ENCODE data around the gene RAB7A. TPM values are rescaled to one million over a fixed set of nuclear protein-coding genes. Genes with fewer than 3 reads are reported as not detected.

The RAB7A gene
- total RNA-seq, 1 donor from 2014 or later = 51.2 TPM

DNA sequence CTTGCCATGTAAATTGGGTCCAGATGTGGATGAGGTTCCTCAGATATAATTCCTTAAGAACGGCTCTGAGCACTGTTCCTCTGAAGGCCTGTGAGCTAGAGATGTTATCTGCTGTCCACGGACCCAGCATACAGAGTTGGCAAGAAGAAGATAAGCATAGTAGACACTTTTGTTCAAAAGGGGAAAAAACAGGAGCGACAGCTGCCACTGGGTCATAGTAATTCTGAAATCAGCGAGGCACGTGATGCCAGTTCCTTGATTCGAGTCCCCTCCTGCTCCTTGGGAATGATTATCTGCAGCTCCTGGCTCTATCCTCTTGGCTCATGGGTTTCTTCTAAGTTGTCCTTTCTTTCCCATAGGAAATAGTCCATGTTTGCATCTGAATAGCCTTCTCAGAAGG, 2.5 kb upstream of the RAB7A start:
- peaks cover 5% of the 10 kb centered on the region for H3K36me3 Mint-ChIP-seq
- peaks cover 8% of the 10 kb centered on the region for H3K27me3 Mint-ChIP-seq (ENCODE audit: insufficient read depth, low read depth)
- Histone ChIP-seq H3F3A (ENCODE audit: low read depth) (peaks cover 4% of the 10 kb centered on the region), H3K27ac (no peak overlapping the region), H3K9me3 (ENCODE audit: low read depth) (no peaks in the 10 kb centered on the region), H3K36me3 (no peaks in the 10 kb centered on the region), H3K79me2 (ENCODE audit: low read depth) (peaks cover 29% of the 10 kb centered on the region), H3K4me3 (no peak overlapping the region), H3K9ac (no peak overlapping the region), H3K27me3 (peaks cover 10% of the 10 kb centered on the region), H2AFZ (replicated peaks) (peak overlapping the region; percentile 46), H4K20me1 (ENCODE audit: low read depth) (peaks cover 24% of the 10 kb centered on the region), H3K4me2 (no peak overlapping the region), H3K4me1 (peaks cover 16% of the 10 kb centered on the region)
- no peak overlapping the region for H3K4me3 Mint-ChIP-seq
- no peak for TF ChIP-seq EZH2 (IDR thresholded peaks at IDR 0.05)
- no peak for TF ChIP-seq EZH2phosphoT487 (IDR thresholded peaks at IDR 0.05)
- TF ChIP-seq, protein P1, sequence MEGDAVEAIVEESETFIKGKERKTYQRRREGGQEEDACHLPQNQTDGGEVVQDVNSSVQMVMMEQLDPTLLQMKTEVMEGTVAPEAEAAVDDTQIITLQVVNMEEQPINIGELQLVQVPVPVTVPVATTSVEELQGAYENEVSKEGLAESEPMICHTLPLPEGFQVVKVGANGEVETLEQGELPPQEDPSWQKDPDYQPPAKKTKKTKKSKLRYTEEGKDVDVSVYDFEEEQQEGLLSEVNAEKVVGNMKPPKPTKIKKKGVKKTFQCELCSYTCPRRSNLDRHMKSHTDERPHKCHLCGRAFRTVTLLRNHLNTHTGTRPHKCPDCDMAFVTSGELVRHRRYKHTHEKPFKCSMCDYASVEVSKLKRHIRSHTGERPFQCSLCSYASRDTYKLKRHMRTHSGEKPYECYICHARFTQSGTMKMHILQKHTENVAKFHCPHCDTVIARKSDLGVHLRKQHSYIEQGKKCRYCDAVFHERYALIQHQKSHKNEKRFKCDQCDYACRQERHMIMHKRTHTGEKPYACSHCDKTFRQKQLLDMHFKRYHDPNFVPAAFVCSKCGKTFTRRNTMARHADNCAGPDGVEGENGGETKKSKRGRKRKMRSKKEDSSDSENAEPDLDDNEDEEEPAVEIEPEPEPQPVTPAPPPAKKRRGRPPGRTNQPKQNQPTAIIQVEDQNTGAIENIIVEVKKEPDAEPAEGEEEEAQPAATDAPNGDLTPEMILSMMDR (IDR thresholded peaks at IDR 0.05) = no peak
- H3K27ac Mint-ChIP-seq = no peak overlapping the region
- no peak for DNase-seq (ENCODE audit: low spot score)
- H3K9me3 Mint-ChIP-seq = no peaks in the 10 kb centered on the region
- peaks cover 31% of the 10 kb centered on the region for H3K4me1 Mint-ChIP-seq

DNA sequence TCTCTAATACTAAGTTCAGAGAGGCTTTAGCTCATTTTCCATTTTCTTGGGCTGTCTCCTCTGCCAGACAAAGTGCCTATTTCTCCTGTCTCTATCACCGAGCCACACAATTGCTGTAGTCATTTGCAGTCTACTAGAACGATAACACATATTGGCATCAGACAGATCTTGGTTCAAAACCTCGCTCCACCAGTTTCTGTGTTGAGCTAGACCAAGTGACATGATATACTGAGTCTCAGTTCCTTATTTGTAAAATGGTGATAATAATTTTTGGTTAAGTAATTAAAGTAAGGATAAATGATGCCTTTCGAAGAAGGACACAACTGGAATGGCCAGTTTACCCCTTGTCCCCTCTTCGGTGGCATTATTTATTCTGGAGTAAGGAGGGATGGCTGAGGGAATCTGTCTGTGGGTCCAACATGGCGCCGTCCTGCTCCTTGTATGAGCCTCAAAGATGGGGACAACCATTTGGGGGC, 398 bp upstream of the RAB7A start:
- peaks cover 6% of the 10 kb centered on the region for H3K36me3 Mint-ChIP-seq
- Histone ChIP-seq H3K36me3 (no peaks in the 10 kb centered on the region), H3F3A (ENCODE audit: low read depth) (peaks cover 4% of the 10 kb centered on the region), H3K79me2 (ENCODE audit: low read depth) (peaks cover 50% of the 10 kb centered on the region), H4K20me1 (ENCODE audit: low read depth) (peaks cover 40% of the 10 kb centered on the region), H3K4me1 (peaks cover 16% of the 10 kb centered on the region), H3K27ac (no peak overlapping the region), H3K27me3 (peaks cover 7% of the 10 kb centered on the region), H3K9ac (no peak overlapping the region), H2AFZ (replicated peaks) (peak overlapping the region; percentile 97), H3K4me2 (peak overlapping the region; percentile 27), H3K9me3 (ENCODE audit: low read depth) (no peaks in the 10 kb centered on the region), H3K4me3 (peak overlapping the region; percentile 93)
- no peak for DNase-seq (ENCODE audit: low spot score)
- peak overlapping the region; percentile 96 for H3K4me3 Mint-ChIP-seq
- peaks cover 38% of the 10 kb centered on the region for H3K4me1 Mint-ChIP-seq
- H3K27ac Mint-ChIP-seq = peak overlapping the region; percentile 91
- H3K27me3 Mint-ChIP-seq (ENCODE audit: insufficient read depth, low read depth) = peaks cover 3% of the 10 kb centered on the region
- H3K9me3 Mint-ChIP-seq = no peaks in the 10 kb centered on the region
- no peak for TF ChIP-seq EZH2 (IDR thresholded peaks at IDR 0.05)
- TF ChIP-seq, protein P1 (IDR thresholded peaks at IDR 0.05) = no peak
- TF ChIP-seq EZH2phosphoT487 (IDR thresholded peaks at IDR 0.05) = no peak

DNA sequence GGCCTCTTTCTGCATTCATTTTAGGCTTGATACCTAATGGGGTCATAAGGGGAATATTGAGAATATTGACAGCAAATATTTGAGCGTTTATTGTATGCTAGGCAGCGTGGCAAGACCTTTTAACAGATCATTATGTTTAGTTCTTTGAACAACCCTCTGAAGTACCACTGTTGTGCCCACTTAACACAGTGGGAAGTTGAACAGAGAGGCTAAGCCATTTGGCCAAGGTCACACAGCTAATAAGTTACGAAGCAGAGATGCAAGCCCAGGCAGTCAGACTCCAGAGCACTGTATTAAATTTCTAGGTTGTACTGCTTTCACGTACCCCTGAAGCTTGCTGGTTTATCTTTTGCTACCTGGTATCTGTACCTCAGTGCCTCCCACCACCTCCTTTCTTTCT, 1.1 kb downstream of the RAB7A start:
- Histone ChIP-seq H3K27ac (no peak overlapping the region), H4K20me1 (ENCODE audit: low read depth) (peaks cover 55% of the 10 kb centered on the region), H3K4me1 (peaks cover 16% of the 10 kb centered on the region), H3F3A (ENCODE audit: low read depth) (peaks cover 4% of the 10 kb centered on the region), H3K36me3 (no peaks in the 10 kb centered on the region), H3K9me3 (ENCODE audit: low read depth) (no peaks in the 10 kb centered on the region), H2AFZ (replicated peaks) (no peak overlapping the region), H3K4me2 (peak overlapping the region; percentile 94), H3K4me3 (peak overlapping the region; percentile 93), H3K9ac (peak overlapping the region; percentile 88), H3K27me3 (no peaks in the 10 kb centered on the region), H3K79me2 (ENCODE audit: low read depth) (peaks cover 64% of the 10 kb centered on the region)
- no peak for DNase-seq (ENCODE audit: low spot score)
- TF ChIP-seq EZH2phosphoT487 (IDR thresholded peaks at IDR 0.05) = no peak
- TF ChIP-seq EZH2 (IDR thresholded peaks at IDR 0.05) = no peak
- TF ChIP-seq, protein P1 (IDR thresholded peaks at IDR 0.05) = no peak
- Mint-ChIP-seq H3K27me3 (ENCODE audit: insufficient read depth, low read depth) (no peaks in the 10 kb centered on the region), H3K27ac (peak overlapping the region; percentile 9), H3K4me1 (peaks cover 33% of the 10 kb centered on the region), H3K4me3 (peak overlapping the region; percentile 96), H3K36me3 (peaks cover 14% of the 10 kb centered on the region), H3K9me3 (peaks cover 2% of the 10 kb centered on the region)
